ENCODE results near the gene KLF1. TPM values are rescaled to one million over a fixed set of nuclear protein-coding genes. Genes with fewer than 3 reads are reported as not detected.

KLF1 gene
- total and polyA plus RNA-seq, 2 of the 13 experiments (the other 11 are each of a cell fraction or from before 2014, with no cell fraction given) = not detected

- TF ChIP-seq ZFP91 (CRISPR knock-in tag; IDR thresholded peaks at IDR 0.05; ENCODE audit: borderline replicate concordance) = no peak
- TF ChIP-seq ISX (CRISPR knock-in tag; conservative IDR thresholded peaks at IDR 0.05) = no peak
- no peak for TF ChIP-seq ZNF362 (CRISPR knock-in tag; IDR thresholded peaks at IDR 0.05; ENCODE audit: borderline replicate concordance)
- 0 out of 2 replicates have a peak, but pooled peaks have one; percentile 17 for TF ChIP-seq RARA (CRISPR knock-in tag; IDR thresholded peaks at IDR 0.05)
- TF ChIP-seq ARNTL (CRISPR knock-in tag; IDR thresholded peaks at IDR 0.05) = no peak
- TF ChIP-seq ZNF574 (CRISPR knock-in tag; IDR thresholded peaks at IDR 0.05) = 0 out of 2 replicates have a peak, but pooled peaks have one; percentile 17
- TF ChIP-seq RXRB (CRISPR knock-in tag; IDR thresholded peaks at IDR 0.05; ENCODE audit: borderline replicate concordance) = peak; percentile 16; the same call in 1 of the 2 replicates
- TF ChIP-seq TRIM22 (IDR thresholded peaks at IDR 0.05) = no peak
- no peak for TF ChIP-seq ZZZ3 (CRISPR knock-in tag; IDR thresholded peaks at IDR 0.05; ENCODE audit: borderline replicate concordance)
- TF ChIP-seq DPF2 (CRISPR knock-in tag; IDR thresholded peaks at IDR 0.05; ENCODE audit: borderline replicate concordance, low read depth) = no peak
- TF ChIP-seq ZNF737 (CRISPR knock-in tag; IDR thresholded peaks at IDR 0.05; ENCODE audit: borderline replicate concordance) = no peak
- 0 out of 2 replicates have a peak, but pooled peaks have one; percentile 27 for TF ChIP-seq HDAC1 (CRISPR knock-in tag; IDR thresholded peaks at IDR 0.05)
- TF ChIP-seq MED13 (CRISPR knock-in tag; IDR thresholded peaks at IDR 0.05) = no peak
- TF ChIP-seq MYNN (CRISPR knock-in tag; IDR thresholded peaks at IDR 0.05; ENCODE audit: low read depth) = no peak
- TF ChIP-seq NR2F6 (IDR thresholded peaks at IDR 0.05) = no peak
- TF ChIP-seq NR2F6 (CRISPR knock-in tag; IDR thresholded peaks at IDR 0.05) = no peak
- no peak for TF ChIP-seq RBAK (CRISPR knock-in tag; IDR thresholded peaks at IDR 0.05)
- no peak for TF ChIP-seq ZNF891 (CRISPR knock-in tag; IDR thresholded peaks at IDR 0.05)
- no peak for TF ChIP-seq ZNF75D (CRISPR knock-in tag; IDR thresholded peaks at IDR 0.05; ENCODE audit: borderline replicate concordance)
- TF ChIP-seq CREB3 (CRISPR knock-in tag; IDR thresholded peaks at IDR 0.05) = no peak
- TF ChIP-seq SAP130 (CRISPR knock-in tag; IDR thresholded peaks at IDR 0.05; ENCODE audit: low read depth) = peak; percentile 59; the same call in 1 of the 2 replicates
These were observed 27.1 kb upstream of the KLF1 start (continued) for GRCh38 chr19:12913851-12914690.
